ENCODE measurements around the gene IFNL4. TPM values are rescaled to one million over a fixed set of nuclear protein-coding genes. Genes with fewer than 3 reads are reported as not detected.

Gene IFNL4
- total and polyA plus RNA-seq, 4 donors: not detected

GRCh38 chr19:39296906-39297305 is 48.2 kb upstream of the IFNL4 start:
- Histone ChIP-seq H3K4me1 (ENCODE audit: control insufficient read depth in 4 of 4, insufficient read depth in 4 of 4, low read length in 3 of 4) (no peaks in the 10 kb centered on the region), H3K9me3 (ENCODE audit: control insufficient read depth in 4 of 4, low read length in 3 of 4) (no peaks in the 10 kb centered on the region), H3K27me3 (ENCODE audit: control insufficient read depth in 4 of 4, insufficient read depth in 4 of 4, low read length in 3 of 4) (no peaks in the 10 kb centered on the region), H3K4me3 (ENCODE audit: low read depth in 1 of 3, low read length in 3 of 3) (no peak overlapping the region), H3K9ac (ENCODE audit: low read depth in 1 of 2, low read length in 2 of 2) (no peak overlapping the region), H3K36me3 (ENCODE audit: control insufficient read depth in 4 of 4, insufficient read depth in 3 of 4, low read depth in 1 of 4, low read length in 3 of 4) (no peaks in the 10 kb centered on the region), H3K27ac (ENCODE audit: low read depth in 1 of 2, low read length in 2 of 2) (no peak overlapping the region)
- no peak for DNase-seq (ENCODE audit: low spot score)
- WGBS: 84% methylated on average over 4 of the region's 4 CpGs
- no peak for TF ChIP-seq HNF4G (IDR thresholded peaks at IDR 0.05)
- TF ChIP-seq YY1 (IDR thresholded peaks at IDR 0.05): no peak
- TF ChIP-seq RAD21 (IDR thresholded peaks at IDR 0.05): no peak
- TF ChIP-seq FOXA2 (IDR thresholded peaks at IDR 0.05): no peak
- TF ChIP-seq ATF3 (IDR thresholded peaks at IDR 0.05): no peak
- TF ChIP-seq, protein P1, sequence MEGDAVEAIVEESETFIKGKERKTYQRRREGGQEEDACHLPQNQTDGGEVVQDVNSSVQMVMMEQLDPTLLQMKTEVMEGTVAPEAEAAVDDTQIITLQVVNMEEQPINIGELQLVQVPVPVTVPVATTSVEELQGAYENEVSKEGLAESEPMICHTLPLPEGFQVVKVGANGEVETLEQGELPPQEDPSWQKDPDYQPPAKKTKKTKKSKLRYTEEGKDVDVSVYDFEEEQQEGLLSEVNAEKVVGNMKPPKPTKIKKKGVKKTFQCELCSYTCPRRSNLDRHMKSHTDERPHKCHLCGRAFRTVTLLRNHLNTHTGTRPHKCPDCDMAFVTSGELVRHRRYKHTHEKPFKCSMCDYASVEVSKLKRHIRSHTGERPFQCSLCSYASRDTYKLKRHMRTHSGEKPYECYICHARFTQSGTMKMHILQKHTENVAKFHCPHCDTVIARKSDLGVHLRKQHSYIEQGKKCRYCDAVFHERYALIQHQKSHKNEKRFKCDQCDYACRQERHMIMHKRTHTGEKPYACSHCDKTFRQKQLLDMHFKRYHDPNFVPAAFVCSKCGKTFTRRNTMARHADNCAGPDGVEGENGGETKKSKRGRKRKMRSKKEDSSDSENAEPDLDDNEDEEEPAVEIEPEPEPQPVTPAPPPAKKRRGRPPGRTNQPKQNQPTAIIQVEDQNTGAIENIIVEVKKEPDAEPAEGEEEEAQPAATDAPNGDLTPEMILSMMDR (IDR thresholded peaks at IDR 0.05; ENCODE audit: low read depth, low read length, missing input control): no peak
- TF ChIP-seq JUND (IDR thresholded peaks at IDR 0.05): no peak
- TF ChIP-seq GABPA (IDR thresholded peaks at IDR 0.05 in 1 of 2, conservative IDR thresholded peaks at IDR 0.05 in 1 of 2): no peak
- TF ChIP-seq SP1 (IDR thresholded peaks at IDR 0.05): no peak
- no peak for TF ChIP-seq FOXA1 (IDR thresholded peaks at IDR 0.05)
- no peak for TF ChIP-seq RXRA (IDR thresholded peaks at IDR 0.05)
- TF ChIP-seq TAF1 (conservative IDR thresholded peaks at IDR 0.05): no peak
- no peak for TF ChIP-seq EGR1 (IDR thresholded peaks at IDR 0.05; ENCODE audit: low read depth in 2 of 2)

- H3K9ac ChIP-seq (ENCODE audit: low read depth in 1 of 2, low read length in 2 of 2): no peak within 1 kb of the TSS
- no peaks in the 10 kb centered on the region for H3K9me3 ChIP-seq (ENCODE audit: control insufficient read depth in 4 of 4, low read length in 3 of 4)
- WGBS: 87% methylated on average over 11 of the region's 11 CpGs
- no peaks in the 10 kb centered on the region for H3K4me1 ChIP-seq (ENCODE audit: control insufficient read depth in 4 of 4, insufficient read depth in 4 of 4, low read length in 3 of 4)
- no peaks in the 10 kb centered on the region for H3K36me3 ChIP-seq (ENCODE audit: control insufficient read depth in 4 of 4, insufficient read depth in 3 of 4, low read depth in 1 of 4, low read length in 3 of 4)
- H3K4me3 ChIP-seq (ENCODE audit: low read depth in 1 of 3, low read length in 3 of 3): no peak within 1 kb of the TSS
- no peak within 1 kb of the TSS for H3K27ac ChIP-seq (ENCODE audit: low read depth in 1 of 2, low read length in 2 of 2)
- DNase-seq (ENCODE audit: low spot score): no peak
- TF ChIP-seq, protein P1 (IDR thresholded peaks at IDR 0.05; ENCODE audit: low read depth, low read length, missing input control): no peak
- TF ChIP-seq, protein P2, sequence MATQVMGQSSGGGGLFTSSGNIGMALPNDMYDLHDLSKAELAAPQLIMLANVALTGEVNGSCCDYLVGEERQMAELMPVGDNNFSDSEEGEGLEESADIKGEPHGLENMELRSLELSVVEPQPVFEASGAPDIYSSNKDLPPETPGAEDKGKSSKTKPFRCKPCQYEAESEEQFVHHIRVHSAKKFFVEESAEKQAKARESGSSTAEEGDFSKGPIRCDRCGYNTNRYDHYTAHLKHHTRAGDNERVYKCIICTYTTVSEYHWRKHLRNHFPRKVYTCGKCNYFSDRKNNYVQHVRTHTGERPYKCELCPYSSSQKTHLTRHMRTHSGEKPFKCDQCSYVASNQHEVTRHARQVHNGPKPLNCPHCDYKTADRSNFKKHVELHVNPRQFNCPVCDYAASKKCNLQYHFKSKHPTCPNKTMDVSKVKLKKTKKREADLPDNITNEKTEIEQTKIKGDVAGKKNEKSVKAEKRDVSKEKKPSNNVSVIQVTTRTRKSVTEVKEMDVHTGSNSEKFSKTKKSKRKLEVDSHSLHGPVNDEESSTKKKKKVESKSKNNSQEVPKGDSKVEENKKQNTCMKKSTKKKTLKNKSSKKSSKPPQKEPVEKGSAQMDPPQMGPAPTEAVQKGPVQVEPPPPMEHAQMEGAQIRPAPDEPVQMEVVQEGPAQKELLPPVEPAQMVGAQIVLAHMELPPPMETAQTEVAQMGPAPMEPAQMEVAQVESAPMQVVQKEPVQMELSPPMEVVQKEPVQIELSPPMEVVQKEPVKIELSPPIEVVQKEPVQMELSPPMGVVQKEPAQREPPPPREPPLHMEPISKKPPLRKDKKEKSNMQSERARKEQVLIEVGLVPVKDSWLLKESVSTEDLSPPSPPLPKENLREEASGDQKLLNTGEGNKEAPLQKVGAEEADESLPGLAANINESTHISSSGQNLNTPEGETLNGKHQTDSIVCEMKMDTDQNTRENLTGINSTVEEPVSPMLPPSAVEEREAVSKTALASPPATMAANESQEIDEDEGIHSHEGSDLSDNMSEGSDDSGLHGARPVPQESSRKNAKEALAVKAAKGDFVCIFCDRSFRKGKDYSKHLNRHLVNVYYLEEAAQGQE (IDR thresholded peaks at IDR 0.05): no peak
- TF ChIP-seq FOXA1 (IDR thresholded peaks at IDR 0.05) (no peak), RXRA (IDR thresholded peaks at IDR 0.05) (no peak), ZBTB33 (IDR thresholded peaks at IDR 0.05) (no peak), TAF1 (conservative IDR thresholded peaks at IDR 0.05) (no peak), EGR1 (IDR thresholded peaks at IDR 0.05; ENCODE audit: low read depth in 2 of 2) (no peak), RAD21 (IDR thresholded peaks at IDR 0.05) (no peak), HNF4A (conservative IDR thresholded peaks at IDR 0.05) (no peak), HNF4G (IDR thresholded peaks at IDR 0.05) (no peak)
- H3K27me3 ChIP-seq (ENCODE audit: control insufficient read depth in 4 of 4, insufficient read depth in 4 of 4, low read length in 3 of 4): no peaks in the 10 kb centered on the region
Measured at GRCh38 chr19:39296055-39296645, 47.5 kb upstream of the IFNL4 start, which contains the start of gene IFNL1. Gene IFNL1 (plus strand): TSS chr19:39296407. CDS start chr19:39296422, 15 bp downstream.

Data from liver (tissue), 9 donors.